HS-5 (cell line): ENCODE data around the gene VWCE.
"Not testable (repeated sequence)": the region's sequence is repeated elsewhere in the genome, so short reads cannot be mapped to it uniquely, and the experiment has no call there.

Experiments
- DNase-seq: peaks from one replicate; pipeline ENCODE4 v3.0.0-alpha.2; 2012; ENCODE audit warnings: low read depth

VWCE gene

GRCh38 chr11:61211327-61211952 lies 83.7 kb downstream of the VWCE start:
- DNase-seq = not testable (repeated sequence)

- DNase-seq = not testable (repeated sequence)
Observed at GRCh38 chr11:61210629-61211028, 84.5 kb downstream of the VWCE start.
